ENCODE measurements around the gene HNRNPL. TPM values are rescaled to one million over a fixed set of nuclear protein-coding genes. Genes with fewer than 3 reads are reported as not detected.

HNRNPL gene
- total and polyA plus RNA-seq, 9 of the 15 experiments (the other 6 are each of a cell fraction or from before 2014, with no cell fraction given) = 39.5 to 610 (median 299) TPM

- TF ChIP-seq ZMIZ1 (IDR thresholded peaks at IDR 0.05; ENCODE audit: low read depth in 2 of 2, low read length in 2 of 2) (peak in 1 of 2 experiments; percentile 54; a peak in 1 of 4 replicates), CBFA2T3 (IDR thresholded peaks at IDR 0.05) (no peak), KLF1 (tag; IDR thresholded peaks at IDR 0.05) (peak; percentile 83; the same call in 1 of the 2 replicates), EGR1 (conservative IDR thresholded peaks at IDR 0.05) (peak; percentile 91), BCL6 (CRISPR knock-in tag; IDR thresholded peaks at IDR 0.05) (no peak), PHTF2 (CRISPR knock-in tag; IDR thresholded peaks at IDR 0.05) (no peak), MTA3 (IDR thresholded peaks at IDR 0.05; ENCODE audit: borderline replicate concordance) (peak; percentile 36; the same call in 1 of the 2 replicates), HMG20B (CRISPR knock-in tag; IDR thresholded peaks at IDR 0.05) (no peak), SAP30 (IDR thresholded peaks at IDR 0.05; ENCODE audit: borderline replicate concordance, insufficient read depth, low read depth, low read length, poor library complexity, severe bottlenecking) (peak; percentile 87), STAT5B (CRISPR knock-in tag; IDR thresholded peaks at IDR 0.05) (no peak), E4F1 (CRISPR knock-in tag; IDR thresholded peaks at IDR 0.05; ENCODE audit: borderline replicate concordance) (no peak), RFX5 (IDR thresholded peaks at IDR 0.05; ENCODE audit: low read depth, low read length) (no peak), NONO (IDR thresholded peaks at IDR 0.05; ENCODE audit: low read depth in 2 of 2, low read length in 1 of 2) (0 out of 4 replicates have a peak, but pooled peaks of 1 of the 2 experiments have one; percentile 27), U2AF2 (optimal IDR thresholded peaks at IDR 0.05; ENCODE audit: low read depth, low read length) (no peak), DEAF1 (CRISPR knock-in tag; IDR thresholded peaks at IDR 0.05) (no peak), ZNF785 (CRISPR knock-in tag; IDR thresholded peaks at IDR 0.05) (no peak), FOXA1 (IDR thresholded peaks at IDR 0.05; ENCODE audit: borderline replicate concordance) (no peak), ZNF639 (CRISPR knock-in tag; conservative IDR thresholded peaks at IDR 0.05 in 1 of 2, IDR thresholded peaks at IDR 0.05 in 1 of 2) (peak in 1 of 2 experiments; percentile 99; a peak in 2 of 4 replicates), PPARD (CRISPR knock-in tag; IDR thresholded peaks at IDR 0.05) (no peak)
Measured at GRCh38 chr19:38851622-38852230, 1.9 kb upstream of the HNRNPL start (continued).
